GM19452 (cell line): ENCODE measurements around the gene CARD10.

Source experiments
- ATAC-seq: cut with Tn5 transposase; IDR thresholded peaks from one replicate; pipeline ENCODE4 v1.9.1; 2021; ENCODE audit not compliant: unreplicated experiment

CARD10 gene

GRCh38 chr22:37519268-37520195 lies at the start of gene CARD10:
Gene CARD10 (minus strand): TSS chr22:37519415. CDS start chr22:37519200, 215 bp downstream.
- no peak for ATAC-seq

DNA sequence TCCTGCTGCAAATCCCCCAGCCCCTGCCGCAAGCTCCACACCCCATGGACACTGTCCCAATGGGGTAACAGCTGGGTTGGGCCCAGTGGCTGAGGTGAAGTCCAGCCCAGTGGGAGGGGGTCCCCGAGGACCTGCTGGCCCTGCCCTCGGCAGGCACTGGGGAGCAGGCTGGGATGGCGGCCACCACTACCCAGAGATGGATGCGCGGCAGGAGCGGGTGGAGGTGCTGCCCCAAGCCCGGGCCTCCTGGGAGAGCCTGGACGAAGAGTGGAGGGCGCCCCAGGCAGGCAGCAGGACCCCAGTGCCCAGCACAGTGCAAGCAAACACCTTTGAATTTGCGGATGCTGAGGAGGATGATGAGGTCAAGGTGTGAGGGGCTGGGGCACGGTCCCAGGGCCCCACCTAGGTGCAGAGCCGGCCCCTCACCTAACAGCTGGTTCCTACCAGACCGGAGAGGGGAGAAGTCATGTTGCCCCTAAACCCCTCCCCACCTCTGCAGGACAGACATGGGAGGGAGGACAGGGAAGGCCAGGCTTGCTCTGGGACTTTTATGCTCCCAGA lies 49.3 kb upstream of the CARD10 start:
- no peak for ATAC-seq

DNA sequence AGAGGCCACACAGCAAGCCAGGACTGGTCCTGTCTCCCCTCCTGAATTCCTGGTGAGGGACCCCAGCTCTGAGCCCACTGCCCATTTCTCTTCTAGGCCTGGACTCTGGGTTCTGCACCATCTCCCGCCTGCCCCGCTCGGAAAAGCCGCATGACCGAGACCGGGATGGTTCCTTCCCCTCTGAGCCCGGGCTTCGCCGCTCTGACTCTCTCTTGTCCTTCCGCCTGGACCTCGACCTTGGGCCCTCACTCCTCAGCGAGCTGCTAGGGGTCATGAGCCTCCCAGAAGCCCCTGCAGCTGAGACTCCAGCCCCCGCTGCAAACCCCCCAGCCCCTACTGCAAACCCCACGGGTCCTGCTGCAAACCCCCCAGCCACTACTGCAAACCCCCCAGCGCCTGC lies 48.8 kb upstream of the CARD10 start:
- ATAC-seq, result no peak

DNA sequence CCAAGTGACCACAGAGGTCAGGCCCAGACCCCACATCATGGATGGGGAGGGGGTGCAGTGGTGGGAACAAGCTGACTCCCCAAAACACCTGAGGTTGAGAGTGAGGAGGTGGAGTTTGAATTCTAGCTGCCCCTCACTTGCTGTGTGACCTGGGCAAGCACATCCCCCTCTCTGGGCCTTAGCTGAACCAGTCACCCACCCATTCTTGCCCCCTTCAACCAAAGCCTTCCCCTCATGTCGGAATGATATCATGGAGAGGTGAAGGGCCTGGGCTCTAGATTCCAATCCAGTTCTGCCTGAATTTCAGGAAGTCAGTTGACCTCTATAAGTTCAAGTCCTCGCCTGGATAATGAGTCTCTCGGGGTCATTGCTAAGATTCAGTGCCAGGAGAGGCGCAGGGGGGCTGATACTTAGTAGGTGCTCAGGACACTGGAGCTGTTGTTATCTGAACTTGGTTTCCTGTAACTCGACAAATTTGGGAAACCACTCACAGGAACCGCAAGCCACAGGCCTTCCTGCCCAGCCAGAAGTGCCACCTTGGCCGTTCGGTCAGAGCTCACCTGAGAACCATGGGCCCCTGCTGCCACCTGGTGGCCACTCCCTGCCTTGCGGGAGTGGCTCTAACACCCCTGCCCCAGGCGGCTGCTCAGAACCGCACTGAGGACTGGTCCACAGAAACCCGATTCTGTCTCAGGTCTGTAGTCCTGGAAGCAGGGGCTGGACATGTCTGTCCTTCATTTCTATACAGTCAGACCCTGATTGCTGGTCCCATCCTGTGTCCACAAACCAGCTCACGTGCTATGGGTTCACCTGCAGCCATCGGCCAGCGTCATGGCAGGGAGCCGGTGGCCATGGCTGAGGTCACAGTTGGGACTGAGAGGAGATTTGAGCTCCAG lies 47.9 kb upstream of the CARD10 start:
- no peak for ATAC-seq

GRCh38 chr22:37566329-37566837 lies 47.2 kb upstream of the CARD10 start:
- no peak for ATAC-seq

GRCh38 chr22:37565830-37566229 lies 46.6 kb upstream of the CARD10 start:
- ATAC-seq, result no peak

- no peak for ATAC-seq
These were observed 45.0 kb upstream of the CARD10 start for GRCh38 chr22:37564111-37564711.

GRCh38 chr22:37563153-37564081 lies 44.2 kb upstream of the CARD10 start:
- no peak for ATAC-seq

GRCh38 chr22:37562049-37562875 lies 43.0 kb upstream of the CARD10 start:
- no peak for ATAC-seq

- no peak for ATAC-seq
These were observed 42.2 kb upstream of the CARD10 start for GRCh38 chr22:37561212-37562048.

DNA sequence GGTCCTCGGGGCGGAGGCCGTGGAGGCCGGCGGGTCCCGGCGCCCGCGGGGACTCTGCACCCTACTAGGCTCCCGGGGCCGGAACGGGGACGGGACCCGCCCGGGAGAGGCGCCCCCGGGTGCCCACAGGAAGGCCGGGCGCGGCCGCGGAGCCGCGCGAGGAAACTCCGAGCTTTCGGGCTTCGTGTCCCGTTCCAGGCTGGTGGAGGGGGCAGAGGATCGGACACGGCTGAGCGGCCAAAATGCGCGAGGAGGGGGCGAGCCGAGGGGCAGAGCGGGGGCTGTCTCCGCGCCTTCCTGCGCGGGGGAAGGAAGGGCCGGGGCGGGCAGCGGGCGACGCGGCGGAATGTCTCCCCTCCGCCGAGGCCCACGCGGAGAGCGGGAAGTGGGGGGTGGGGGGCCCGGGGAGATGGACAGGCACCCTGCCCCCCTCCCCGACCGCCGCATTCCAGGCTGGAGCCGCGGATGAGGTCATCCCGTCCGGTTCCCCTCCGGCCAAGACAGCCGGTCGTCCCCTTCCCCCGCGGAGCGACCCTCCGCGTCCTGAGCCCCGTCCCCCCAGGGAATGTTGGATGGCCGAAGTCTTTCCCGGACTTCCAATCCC lies 41.5 kb upstream of the CARD10 start:
- no peak for ATAC-seq

DNA sequence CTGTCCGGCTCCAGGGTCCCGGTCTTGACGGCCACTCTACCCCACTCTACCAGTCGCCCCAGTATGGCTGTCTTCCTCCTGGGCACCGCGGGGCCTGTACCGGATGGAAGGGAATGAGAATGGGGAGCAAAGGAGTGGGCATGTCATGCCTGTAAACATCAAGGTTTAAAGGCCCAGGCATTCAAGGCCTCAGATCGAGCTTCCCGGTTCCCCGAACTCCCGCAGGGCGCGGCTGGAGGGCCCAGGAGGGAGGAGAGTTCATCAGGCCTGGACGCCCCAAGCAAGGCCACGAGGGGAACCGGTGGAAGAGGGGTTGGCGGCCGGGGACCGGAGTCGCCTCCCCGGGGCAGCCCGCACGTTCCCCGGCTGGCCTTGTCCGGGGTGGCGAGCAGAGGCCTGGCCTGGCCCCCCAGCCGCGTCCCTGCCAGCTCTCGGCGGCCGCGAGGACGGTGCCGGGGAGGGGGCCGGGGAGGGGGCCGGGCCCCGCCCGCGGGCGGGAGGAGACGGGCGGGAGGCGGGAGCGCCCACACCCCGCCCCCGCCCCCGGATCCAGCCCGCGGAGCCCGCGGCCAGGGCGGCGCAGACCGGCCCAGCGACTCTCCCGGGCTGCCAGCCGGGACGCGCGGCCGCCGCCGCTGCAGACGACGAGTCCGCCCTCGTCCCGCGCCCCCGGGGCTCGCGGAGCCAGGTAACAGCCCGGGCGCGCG lies 40.8 kb upstream of the CARD10 start, which contains the start of gene CDC42EP1:
TSS of gene CDC42EP1 (plus strand) at position 580 of the 707 bp plus-strand sequence. CDS start 5,870 bp downstream, outside the sequence.
- ATAC-seq, result no peak

- no peak for ATAC-seq
These were observed 40.3 kb upstream of the CARD10 start for GRCh38 chr22:37559521-37559900.

DNA sequence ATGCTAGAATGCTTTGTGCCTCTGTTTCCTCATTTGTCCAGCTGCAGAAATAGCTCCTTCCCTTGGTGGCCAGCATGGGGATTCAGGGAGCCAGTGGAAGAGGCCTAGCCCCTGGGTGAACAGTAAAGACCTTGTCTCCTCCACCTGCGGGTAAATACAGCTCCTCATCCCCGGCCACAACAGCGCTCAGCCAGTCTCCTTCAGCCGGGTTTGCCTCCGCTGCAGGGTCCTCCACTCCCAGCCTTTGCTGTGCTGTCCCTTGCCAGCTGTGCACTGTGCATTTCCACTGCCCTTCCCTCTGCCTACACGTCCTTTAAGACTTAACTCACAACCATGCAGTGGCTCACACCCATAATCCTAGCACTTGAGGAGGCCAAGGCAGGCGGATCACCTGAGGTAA lies 39.6 kb upstream of the CARD10 start:
- ATAC-seq, result no peak

GRCh38 chr22:37557321-37558001 lies 38.2 kb upstream of the CARD10 start:
- no peak for ATAC-seq

DNA sequence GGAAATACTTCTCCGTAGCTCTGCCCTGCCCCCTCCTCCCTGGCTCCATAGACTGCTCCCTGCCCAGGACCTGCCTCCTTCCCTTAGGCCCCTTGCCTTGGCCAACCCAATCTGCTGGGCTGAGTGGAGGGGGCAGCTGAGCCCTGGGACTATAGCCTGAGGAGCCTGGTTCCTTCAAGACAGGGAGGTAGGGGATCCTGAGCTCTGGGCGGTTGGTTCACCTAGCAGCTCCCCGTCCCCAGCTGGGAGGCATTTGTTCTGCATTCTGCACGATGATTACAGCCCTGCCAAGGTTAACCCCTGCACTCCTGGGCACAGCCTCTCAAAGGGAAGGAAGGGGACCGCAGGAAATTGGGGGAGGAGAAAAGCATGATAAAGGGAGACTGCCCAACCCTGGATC lies 37.5 kb upstream of the CARD10 start:
- no peak for ATAC-seq
